PC-3 (cell line): ENCODE measurements around the gene TUBGCP3. TPM values are rescaled to one million over a fixed set of nuclear protein-coding genes. Genes with fewer than 3 reads are reported as not detected.

Experiments
- ATAC-seq: fragments of 200-7000 bp; cut with Tn5 transposase; 2 replicates; pipeline ENCODE4 v1.9.1; 2020; ENCODE audit warnings: mild to moderate bottlenecking, moderate library complexity
- BruUV-seq: library from RNA; stranded (reverse); fragments of 400-500 nt; replicated peaks from 2 replicates; lab custom pipeline; 2021; lab: Mats Ljungman, UMichigan
- CTCF ChIA-PET: fragments of 300-600 bp; sonication (Branson Sonifier 250); formaldehyde crosslinking; loops from one replicate; lab custom pipeline; 2022; ENCODE audit warnings: antibody characterized with exemption; lab: Charles Lee
- POLR2A ChIA-PET: fragments of 300-600 bp; sonication (Branson Sonifier 250); formaldehyde crosslinking; loops from one replicate; lab custom pipeline; 2022; ENCODE audit warnings: antibody characterized with exemption; ENCODE audit not compliant: unreplicated experiment; lab: Charles Lee
- DNase-seq: peaks from one replicate; pipeline ENCODE4 v3.0.0-alpha.2; 2015
- H2AFZ ChIP-seq: fragments of 300-600 bp; sonication (generic); 2 replicates; pipeline ENCODE4 v1.6.0; 2016; ENCODE audit warnings: antibody characterized with exemption, low read length
- H3F3A ChIP-seq: fragments of 300-600 bp; sonication (generic); one replicate; pipeline ENCODE4 v1.6.0; 2017; ENCODE audit warnings: antibody characterized with exemption, low read length, control low read depth, mild to moderate bottlenecking; ENCODE audit not compliant: unreplicated experiment
- H3K27ac ChIP-seq: fragments of 300-600 bp; sonication (generic); 2 replicates; pipeline ENCODE4 v1.5.1; 2016; ENCODE audit warnings: mild to moderate bottlenecking, low read length
- H3K27me3 ChIP-seq: fragments of 300-600 bp; sonication (generic); 2 replicates; pipeline ENCODE4 v1.6.1; 2016; ENCODE audit warnings: low read length, mixed read lengths
- H3K36me3 ChIP-seq: fragments of 300-600 bp; sonication (generic); 2 replicates; pipeline ENCODE4 v1.6.1; 2016; ENCODE audit warnings: low read depth, mixed run types, low read length, mixed read lengths
- H3K4me1 ChIP-seq: fragments of 300-600 bp; sonication (generic); 2 replicates; pipeline ENCODE4 v1.5.1; 2016; ENCODE audit warnings: low read length; ENCODE audit not compliant: insufficient read depth
- H3K4me2 ChIP-seq: fragments of 300-600 bp; sonication (generic); 2 replicates; pipeline ENCODE4 v1.6.0; 2016; ENCODE audit warnings: low read length
- H3K4me3 ChIP-seq: fragments of 300-600 bp; sonication (generic); 2 replicates; pipeline ENCODE4 v1.5.1; 2016; ENCODE audit warnings: mild to moderate bottlenecking, low read length, mixed read lengths
- H3K79me2 ChIP-seq: fragments of 300-600 bp; sonication (generic); 2 replicates; pipeline ENCODE4 v1.6.1; 2017; ENCODE audit warnings: low read length, mixed read lengths
- H3K9ac ChIP-seq: fragments of 300-600 bp; sonication (generic); 2 replicates; pipeline ENCODE4 v1.6.0; 2016; ENCODE audit warnings: mild to moderate bottlenecking, low read length
- H3K9me2 ChIP-seq: fragments of 300-600 bp; sonication (generic); replicated peaks from 2 replicates; pipeline ENCODE4 v1.6.1; 2016; ENCODE audit warnings: mixed run types, low read length, mixed read lengths
- H3K9me3 ChIP-seq: fragments of 300-600 bp; sonication (generic); 2 replicates; pipeline ENCODE4 v1.6.1; 2016; ENCODE audit warnings: low read length, mixed read lengths
- H4K20me1 ChIP-seq: fragments of 300-600 bp; sonication (generic); 2 replicates; pipeline ENCODE4 v1.6.1; 2016; ENCODE audit warnings: low read length, mixed read lengths
- CTCF ChIP-seq: fragments of 300-600 bp; sonication (generic); conservative IDR thresholded peaks from 2 replicates; pipeline ENCODE4 v1.5.1; 2017; ENCODE audit warnings: antibody characterized with exemption, low read depth, mild to moderate bottlenecking, low read length
- EZH2 ChIP-seq: fragments of 300-600 bp; sonication (generic); IDR thresholded peaks from one replicate; pipeline ENCODE4 v1.6.1; 2017; ENCODE audit warnings: antibody characterized with exemption, mild to moderate bottlenecking, low read length; ENCODE audit not compliant: unreplicated experiment
- EZH2phosphoT487 ChIP-seq: fragments of 300-600 bp; sonication (generic); IDR thresholded peaks from 2 replicates; pipeline ENCODE4 v1.6.1; 2018; ENCODE audit warnings: mild to moderate bottlenecking, antibody characterized with exemption, low read length, borderline replicate concordance
- intact Hi-C: fragments of 100-400 bp; cut with micrococcal nuclease; formaldehyde crosslinking; loops from 2 replicates; pipeline ENCODE4 v1.9.0; 2023
- total RNA-seq: library from RNA; depleted of rRNA; stranded (reverse); fragments of >200 nt; gene quantifications from 2 replicates; pipeline ENCODE4 v1.2.3, GENCODE V29; 2014

TUBGCP3 gene
- total RNA-seq, 1 experiment from 2014 or later = 25.8 TPM

DNA sequence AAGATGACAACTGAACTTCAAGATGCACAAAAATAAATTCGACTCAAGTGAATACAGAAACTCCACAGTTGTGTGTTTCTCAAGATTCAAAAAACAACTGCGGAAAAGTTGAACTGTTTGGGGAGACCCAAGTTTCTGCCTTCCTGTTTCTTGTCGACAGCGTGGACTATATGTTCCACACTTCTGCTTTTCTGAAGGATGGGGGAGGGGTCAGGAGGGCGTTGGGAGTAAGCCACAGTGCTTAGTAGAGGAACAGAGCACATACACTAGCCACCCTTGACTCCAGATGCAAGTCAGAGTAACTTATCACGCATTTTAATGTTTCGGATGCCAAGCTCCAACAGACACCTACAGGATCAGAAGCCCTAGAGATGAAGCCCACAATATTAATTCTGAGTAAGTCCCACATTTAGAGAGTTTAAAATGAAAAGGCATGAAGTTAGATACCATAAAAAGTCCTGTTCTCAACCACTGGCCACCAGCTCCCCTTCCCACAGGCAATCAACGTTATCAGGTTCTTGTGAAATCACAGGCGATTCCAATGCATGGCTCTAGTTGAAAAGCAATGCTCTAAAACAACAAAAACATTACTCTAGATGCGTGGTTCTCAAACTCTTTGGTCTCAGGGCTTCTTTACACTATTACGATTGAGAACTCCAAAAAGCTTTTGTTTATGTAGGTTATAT, 4.2 kb downstream of the TUBGCP3 start:
- ChIA-PET CTCF (no interaction called here), POLR2A (no interaction called here)
- H3K9ac ChIP-seq = no peak overlapping the region
- no peak overlapping the region for H3K4me3 ChIP-seq
- no peaks in the 10 kb centered on the region for H3F3A ChIP-seq
- H3K36me3 ChIP-seq = no peaks in the 10 kb centered on the region
- H4K20me1 ChIP-seq = peaks cover 57% of the 10 kb centered on the region
- BruUV-seq = no TSS peak
- no peak for ATAC-seq
- no peak overlapping the region for H2AFZ ChIP-seq
- no peaks in the 10 kb centered on the region for H3K9me2 ChIP-seq
- H3K27ac ChIP-seq = no peak overlapping the region
- H3K4me2 ChIP-seq = no peak overlapping the region
- H3K27me3 ChIP-seq = no peaks in the 10 kb centered on the region
- H3K79me2 ChIP-seq = peaks cover 98% of the 10 kb centered on the region
- H3K4me1 ChIP-seq = peaks cover 17% of the 10 kb centered on the region
- DNase-seq = no peak
- H3K9me3 ChIP-seq = no peaks in the 10 kb centered on the region
- no peak for TF ChIP-seq EZH2phosphoT487
- no peak for TF ChIP-seq EZH2
- TF ChIP-seq CTCF = no peak
- intact Hi-C loops = no loop called here

GRCh38 chr13:112582263-112582662, 5.7 kb downstream of the TUBGCP3 start:
- BruUV-seq = no TSS peak
- Histone ChIP-seq H3K79me2 (peaks cover 97% of the 10 kb centered on the region), H3K27me3 (no peaks in the 10 kb centered on the region), H3K4me3 (no peak overlapping the region), H3K9ac (no peak overlapping the region), H4K20me1 (peaks cover 59% of the 10 kb centered on the region), H3K36me3 (no peaks in the 10 kb centered on the region), H3K9me3 (no peaks in the 10 kb centered on the region), H3K27ac (no peak overlapping the region), H3K4me1 (peaks cover 10% of the 10 kb centered on the region), H3K9me2 (no peaks in the 10 kb centered on the region), H3K4me2 (no peak overlapping the region), H2AFZ (no peak overlapping the region), H3F3A (no peaks in the 10 kb centered on the region)
- DNase-seq = no peak
- intact Hi-C loops = no loop called here
- ATAC-seq = no peak
- TF ChIP-seq CTCF (no peak), EZH2 (no peak), EZH2phosphoT487 (no peak)
- ChIA-PET CTCF (no interaction called here), POLR2A (interaction anchor here (0.6 kb wide), 1 partner anchor 83 kb away, joined by 3 read pairs; no protein-coding TSS in a partner anchor)

DNA sequence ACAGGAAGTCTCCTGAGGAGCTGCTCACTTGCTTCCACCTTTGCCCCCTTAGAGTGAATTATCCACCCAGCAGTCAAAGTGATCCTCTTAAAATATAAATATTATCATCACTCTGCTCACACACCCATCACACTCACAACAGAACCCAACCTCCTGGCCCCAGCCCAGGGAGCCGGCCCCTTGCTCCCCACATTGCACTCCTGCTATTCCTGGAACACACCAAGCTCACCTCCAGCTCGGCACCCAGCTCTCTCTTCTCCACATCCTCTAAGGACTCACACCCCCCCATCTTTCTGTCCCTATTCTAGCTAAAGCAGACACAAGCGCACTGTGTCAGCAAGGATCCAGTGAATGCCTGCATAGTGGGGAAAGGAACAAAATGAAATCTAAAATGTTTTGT, 7.0 kb downstream of the TUBGCP3 start:
- no peak for ATAC-seq
- ChIA-PET POLR2A (no interaction called here), CTCF (no interaction called here)
- Histone ChIP-seq H3K9ac (no peak overlapping the region), H3K79me2 (peaks cover 97% of the 10 kb centered on the region), H4K20me1 (peaks cover 60% of the 10 kb centered on the region), H3K4me1 (no peaks in the 10 kb centered on the region), H3K9me2 (no peaks in the 10 kb centered on the region), H3K27ac (no peak overlapping the region), H3K4me3 (no peak overlapping the region), H3K4me2 (no peak overlapping the region), H3K27me3 (no peaks in the 10 kb centered on the region), H3K9me3 (no peaks in the 10 kb centered on the region), H2AFZ (no peak overlapping the region), H3K36me3 (no peaks in the 10 kb centered on the region), H3F3A (no peaks in the 10 kb centered on the region)
- TF ChIP-seq EZH2phosphoT487 (no peak), CTCF (no peak), EZH2 (no peak)
- no peak for DNase-seq
- BruUV-seq = no TSS peak
- intact Hi-C loops = no loop called here
